HL-60 (cell line): ENCODE results near the gene MAP4K4.

Experiments used
- DNase-seq, 2 experiments: peaks; one replicate each; pipeline ENCODE4 v3.0.0-alpha.2; 2010 to 2020; ENCODE audit warnings: low read depth in 1 of 2, low spot score in 1 of 2
- H3K27ac ChIP-seq: fragments of 250-450 bp; sonication (Bioruptor Pico); replicated peaks from 2 replicates; pipeline ENCODE4 v1.5.1; 2020; ENCODE audit warnings: mild to moderate bottlenecking, moderate library complexity
- H3K27me3 ChIP-seq: fragments of 250-450 bp; sonication (Bioruptor Pico); 2 replicates; pipeline ENCODE4 v1.5.1; 2021; ENCODE audit warnings: mild to moderate bottlenecking, moderate library complexity; ENCODE audit not compliant: insufficient read depth, poor library complexity, severe bottlenecking
- H3K4me3 ChIP-seq: replicated peaks from 2 replicates; pipeline ENCODE4 v1.5.1; 2011; ENCODE audit warnings: mild to moderate bottlenecking, control low read depth, low read length; ENCODE audit not compliant: insufficient read depth
- GABPA ChIP-seq: IDR thresholded peaks from 2 replicates; pipeline ENCODE4 v1.6.1; 2012; ENCODE audit warnings: low read depth
- POLR2AphosphoS5 ChIP-seq: IDR thresholded peaks from 2 replicates; pipeline ENCODE4 v1.6.1; 2012; ENCODE audit warnings: low read depth
- REST ChIP-seq: IDR thresholded peaks from 2 replicates; pipeline ENCODE4 v1.6.1; 2012; ENCODE audit warnings: low read depth; ENCODE audit not compliant: insufficient replicate concordance
- SPI1 ChIP-seq: IDR thresholded peaks from 2 replicates; pipeline ENCODE4 v1.6.1; 2012; ENCODE audit warnings: low read depth, mild to moderate bottlenecking, borderline replicate concordance
- TF ChIP-seq, protein P1 (sequence below): IDR thresholded peaks from one replicate; pipeline ENCODE4 v1.5.1; 2011; ENCODE audit warnings: low read length, control low read depth, inconsistent platforms; ENCODE audit not compliant: insufficient read depth

The MAP4K4 gene

DNA sequence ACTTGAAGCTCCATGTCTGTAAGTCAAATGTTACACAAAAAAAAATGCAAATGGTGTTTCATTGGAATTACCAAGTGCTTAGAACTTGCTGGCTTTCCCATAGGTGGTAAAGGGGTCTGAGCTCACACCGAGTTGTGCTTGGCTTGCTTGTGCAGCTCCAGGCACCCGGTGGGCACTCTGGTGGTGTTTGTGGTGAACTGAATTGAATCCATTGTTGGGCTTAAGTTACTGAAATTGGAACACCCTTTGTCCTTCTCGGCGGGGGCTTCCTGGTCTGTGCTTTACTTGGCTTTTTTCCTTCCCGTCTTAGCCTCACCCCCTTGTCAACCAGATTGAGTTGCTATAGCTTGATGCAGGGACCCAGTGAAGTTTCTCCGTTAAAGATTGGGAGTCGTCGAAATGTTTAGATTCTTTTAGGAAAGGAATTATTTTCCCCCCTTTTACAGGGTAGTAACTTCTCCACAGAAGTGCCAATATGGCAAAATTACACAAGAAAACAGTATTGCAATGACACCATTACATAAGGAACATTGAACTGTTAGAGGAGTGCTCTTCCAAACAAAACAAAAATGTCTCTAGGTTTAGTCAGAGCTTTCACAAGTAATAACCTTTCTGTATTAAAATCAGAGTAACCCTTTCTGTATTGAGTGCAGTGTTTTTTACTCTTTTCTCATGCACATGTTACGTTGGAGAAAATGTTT lies 196.3 kb downstream of the MAP4K4 start:
- Histone ChIP-seq H3K27ac (no peak overlapping the region), H3K27me3 (no peaks in the 10 kb centered on the region), H3K4me3 (no peak overlapping the region)
- TF ChIP-seq GABPA (no peak), SPI1 (no peak), POLR2AphosphoS5 (no peak), REST (no peak)
- TF ChIP-seq, protein P1, sequence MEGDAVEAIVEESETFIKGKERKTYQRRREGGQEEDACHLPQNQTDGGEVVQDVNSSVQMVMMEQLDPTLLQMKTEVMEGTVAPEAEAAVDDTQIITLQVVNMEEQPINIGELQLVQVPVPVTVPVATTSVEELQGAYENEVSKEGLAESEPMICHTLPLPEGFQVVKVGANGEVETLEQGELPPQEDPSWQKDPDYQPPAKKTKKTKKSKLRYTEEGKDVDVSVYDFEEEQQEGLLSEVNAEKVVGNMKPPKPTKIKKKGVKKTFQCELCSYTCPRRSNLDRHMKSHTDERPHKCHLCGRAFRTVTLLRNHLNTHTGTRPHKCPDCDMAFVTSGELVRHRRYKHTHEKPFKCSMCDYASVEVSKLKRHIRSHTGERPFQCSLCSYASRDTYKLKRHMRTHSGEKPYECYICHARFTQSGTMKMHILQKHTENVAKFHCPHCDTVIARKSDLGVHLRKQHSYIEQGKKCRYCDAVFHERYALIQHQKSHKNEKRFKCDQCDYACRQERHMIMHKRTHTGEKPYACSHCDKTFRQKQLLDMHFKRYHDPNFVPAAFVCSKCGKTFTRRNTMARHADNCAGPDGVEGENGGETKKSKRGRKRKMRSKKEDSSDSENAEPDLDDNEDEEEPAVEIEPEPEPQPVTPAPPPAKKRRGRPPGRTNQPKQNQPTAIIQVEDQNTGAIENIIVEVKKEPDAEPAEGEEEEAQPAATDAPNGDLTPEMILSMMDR, result no peak
- DNase-seq, result no peak

GRCh38 chr2:101895039-101895438 lies 197.5 kb downstream of the MAP4K4 start:
- no peak overlapping the region for H3K4me3 ChIP-seq
- no peak overlapping the region for H3K27ac ChIP-seq
- no peak for DNase-seq
- TF ChIP-seq SPI1, result no peak
- no peak for TF ChIP-seq GABPA
- H3K27me3 ChIP-seq, result no peaks in the 10 kb centered on the region

DNA sequence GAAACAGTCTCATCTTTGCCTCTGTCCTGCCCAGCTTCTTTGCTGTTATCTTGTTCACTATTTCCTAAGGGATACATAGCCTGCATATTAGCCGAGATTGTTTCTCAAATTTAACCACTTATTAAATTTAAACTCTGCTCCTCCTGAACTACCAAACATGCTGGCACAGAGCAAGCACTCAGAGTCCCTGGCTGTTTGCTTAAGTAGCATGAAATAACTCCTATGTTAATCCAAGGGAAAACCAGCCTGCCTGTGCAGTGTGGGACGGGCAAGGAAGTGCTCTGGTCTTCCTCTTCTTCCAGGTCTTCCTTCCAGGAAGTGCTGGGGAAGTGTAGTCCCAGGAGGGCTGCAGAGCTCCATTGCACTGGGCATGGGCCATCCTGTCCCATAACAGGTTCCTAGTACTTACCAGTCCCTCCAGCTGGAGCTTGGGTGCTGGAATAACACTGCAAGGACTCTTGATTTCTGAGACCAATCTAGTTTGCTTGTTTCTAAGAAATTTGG lies 198.4 kb downstream of the MAP4K4 start:
- Histone ChIP-seq H3K27ac (no peak overlapping the region), H3K4me3 (no peak overlapping the region), H3K27me3 (no peaks in the 10 kb centered on the region)
- no peak for DNase-seq
- no peak for TF ChIP-seq GABPA
- TF ChIP-seq, protein P1, result no peak
- no peak for TF ChIP-seq SPI1
- no peak for TF ChIP-seq POLR2AphosphoS5
- no peak for TF ChIP-seq REST

GRCh38 chr2:101897301-101897700 lies 199.8 kb downstream of the MAP4K4 start:
- H3K4me3 ChIP-seq, result no peak overlapping the region
- DNase-seq, result peak in 1 of 2 experiments; percentile 6
- H3K27ac ChIP-seq, result no peak overlapping the region
- no peaks in the 10 kb centered on the region for H3K27me3 ChIP-seq
- TF ChIP-seq POLR2AphosphoS5 (no peak), REST (no peak), SPI1 (no peak), GABPA (no peak)
- TF ChIP-seq, protein P1, result no peak
